HG02970 (cell line): Measurements from ENCODE around the gene HLA-A.

Experiments used
- ATAC-seq: cut with Tn5 transposase; IDR thresholded peaks from one replicate; pipeline ENCODE4 v1.9.1; 2021; ENCODE audit warnings: mild to moderate bottlenecking, moderate library complexity, moderate number of reproducible peaks; ENCODE audit not compliant: unreplicated experiment, low FRiP score

The HLA-A gene

DNA sequence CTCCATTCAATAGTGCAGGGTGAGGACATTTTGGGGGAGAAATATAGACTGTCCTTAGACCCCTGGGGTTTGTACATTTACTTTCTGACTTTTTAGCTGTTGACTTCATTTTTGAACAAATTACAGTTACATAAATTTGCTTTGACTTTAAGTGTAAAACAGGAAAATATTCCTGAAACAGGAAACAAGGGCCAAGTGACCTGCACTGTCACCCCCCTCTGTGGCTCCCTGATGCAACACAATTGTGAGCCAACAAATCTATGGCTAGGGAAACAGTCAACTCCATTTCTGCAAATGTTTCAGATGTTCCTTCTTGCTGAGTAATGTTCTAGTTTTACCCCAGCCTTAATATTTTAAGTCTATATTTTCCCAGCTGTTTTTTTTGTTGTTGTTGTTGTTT lies 39.8 kb downstream of the HLA-A start:
- ATAC-seq, result no peak

DNA sequence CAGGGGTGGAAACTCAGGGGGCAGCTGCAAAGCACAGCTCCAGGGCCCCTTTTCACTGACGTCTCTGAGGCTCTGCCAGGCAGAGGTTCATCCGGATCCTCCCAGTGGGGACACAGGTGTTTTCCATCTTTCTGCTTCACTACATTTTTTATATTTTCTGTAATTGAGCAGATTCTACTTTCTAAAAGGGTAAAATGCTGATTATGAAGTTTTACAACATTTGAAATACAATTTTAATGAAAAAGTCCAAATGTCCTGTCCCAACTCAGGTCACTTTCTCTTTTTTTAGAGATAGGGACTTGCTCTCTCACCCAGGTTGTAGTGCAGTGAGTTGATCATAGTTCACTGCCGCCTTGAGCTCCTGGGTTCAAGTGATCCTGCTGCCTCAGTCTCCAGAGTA lies 41.9 kb downstream of the HLA-A start:
- no peak for ATAC-seq

DNA sequence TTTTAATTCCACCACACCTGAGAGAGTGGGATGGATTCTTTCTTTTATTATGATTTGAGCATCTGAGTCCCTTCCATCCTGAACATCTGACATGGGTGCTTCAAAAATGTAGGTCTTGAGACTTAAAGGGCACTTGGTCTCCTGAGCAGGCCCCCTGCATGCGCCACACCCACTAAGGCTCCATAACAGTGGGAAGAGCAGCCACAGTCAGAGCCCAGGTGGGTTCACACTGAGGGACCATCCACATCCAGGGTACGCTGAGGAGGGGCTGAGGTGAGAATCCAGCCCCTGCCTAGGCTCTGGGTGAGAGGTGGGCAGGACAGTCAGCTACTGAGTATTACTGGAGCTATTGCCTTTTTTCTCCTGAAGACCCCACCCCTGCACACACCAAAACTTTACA lies 42.7 kb downstream of the HLA-A start:
- ATAC-seq, result no peak

DNA sequence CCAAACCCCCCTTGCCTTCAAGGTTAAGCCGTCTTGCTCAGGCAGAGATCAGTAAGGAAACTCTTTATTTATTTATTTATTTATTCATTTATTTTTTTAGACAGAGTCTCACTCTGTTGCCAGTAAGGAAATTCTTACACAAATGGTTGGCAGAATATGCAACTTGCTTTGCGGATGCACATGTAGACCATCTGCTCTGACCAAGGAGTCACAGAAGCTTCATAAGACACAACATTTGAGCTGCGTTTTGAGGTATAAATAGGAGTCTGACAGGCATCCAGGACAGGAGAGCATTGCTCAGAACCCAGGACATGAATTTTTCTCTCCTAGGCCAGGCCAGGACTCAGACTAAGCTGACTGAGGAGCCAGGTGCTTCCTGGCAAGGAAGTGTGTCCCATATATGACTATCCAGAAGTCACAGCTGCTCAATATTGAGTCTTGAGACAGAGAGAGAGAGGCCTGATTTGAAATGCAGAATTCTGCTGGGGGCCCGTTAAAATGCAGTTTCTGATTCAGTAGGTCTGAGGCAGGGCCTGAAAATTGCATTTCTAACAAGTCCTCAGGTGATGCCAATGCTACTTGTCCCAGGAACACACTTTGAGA lies 43.9 kb downstream of the HLA-A start:
- ATAC-seq, result no peak

DNA sequence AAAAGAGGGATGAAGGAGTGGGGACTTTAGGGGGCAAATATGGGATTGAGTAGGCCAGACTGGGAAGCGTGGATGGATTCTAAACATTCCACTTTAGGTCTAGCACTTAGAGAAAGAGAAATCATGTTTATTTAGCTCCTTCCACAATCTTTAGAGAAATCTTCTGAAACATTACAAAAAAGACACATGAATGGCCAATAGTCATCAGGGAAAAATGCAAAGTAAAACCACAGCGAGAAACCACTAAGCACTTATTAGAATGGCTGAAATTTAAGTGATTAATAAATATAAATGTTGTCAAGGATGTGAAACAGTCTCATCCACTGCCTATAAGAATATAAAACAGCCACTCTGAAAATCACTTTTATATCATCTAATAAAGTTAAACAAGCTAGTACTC lies 46.9 kb downstream of the HLA-A start:
- ATAC-seq, result no peak

DNA sequence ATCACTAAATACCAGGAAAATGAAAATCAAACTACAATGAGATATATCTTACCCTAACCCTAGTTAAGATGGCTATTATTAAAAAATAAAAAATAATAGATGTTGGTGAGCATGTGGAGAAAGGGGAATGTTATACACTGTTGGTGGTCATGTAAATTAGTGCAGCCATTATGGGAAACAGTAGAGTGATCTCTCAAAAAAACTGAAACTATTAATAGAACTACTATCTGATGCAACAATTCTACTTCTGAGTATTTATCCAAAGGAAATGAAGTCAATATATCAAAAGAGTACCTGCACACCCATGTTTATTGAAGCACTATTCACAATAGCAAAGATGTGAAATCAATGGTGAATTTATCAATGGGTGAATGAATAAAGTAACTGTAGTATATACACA lies 48.6 kb downstream of the HLA-A start:
- ATAC-seq, result no peak

DNA sequence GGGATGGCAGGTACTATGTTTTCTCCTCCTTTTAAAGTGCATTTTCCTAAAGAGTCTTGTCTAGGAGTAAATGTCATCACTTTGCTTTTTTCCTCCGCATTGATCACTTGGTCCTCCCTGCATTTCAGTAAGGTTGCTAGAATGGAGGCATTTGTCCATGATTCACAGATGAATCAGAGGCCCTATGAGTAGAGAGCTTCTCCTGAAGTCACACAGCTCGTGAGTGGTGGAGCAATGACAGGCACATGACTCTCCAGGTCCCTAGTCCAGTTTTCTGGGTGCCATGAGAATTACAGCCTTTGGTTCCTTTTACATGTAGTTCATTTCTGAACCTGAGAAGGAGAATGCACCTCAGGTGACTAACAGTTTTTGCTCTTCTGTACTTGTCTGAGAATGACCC lies 50.5 kb downstream of the HLA-A start:
- no peak for ATAC-seq

DNA sequence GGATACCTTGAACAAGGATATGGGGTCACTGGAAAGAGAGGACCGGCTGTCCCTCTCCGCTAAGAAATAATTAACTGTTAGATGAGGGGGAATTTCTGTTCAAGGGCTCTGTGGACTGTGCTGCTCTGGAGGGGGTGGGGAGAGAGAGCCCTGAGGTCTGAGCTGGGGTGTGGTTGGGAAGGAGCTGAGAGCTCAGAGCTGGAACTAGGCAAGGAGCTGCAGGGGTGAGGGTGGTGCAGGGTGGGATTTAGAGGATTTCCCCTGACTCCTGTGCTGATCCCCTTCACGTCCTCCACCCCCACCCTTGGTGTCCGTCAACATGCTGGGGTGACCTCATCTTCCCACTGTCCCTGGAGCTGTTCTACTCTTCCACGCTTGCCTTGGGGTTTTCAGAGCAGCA lies 52.5 kb downstream of the HLA-A start:
- no peak for ATAC-seq

DNA sequence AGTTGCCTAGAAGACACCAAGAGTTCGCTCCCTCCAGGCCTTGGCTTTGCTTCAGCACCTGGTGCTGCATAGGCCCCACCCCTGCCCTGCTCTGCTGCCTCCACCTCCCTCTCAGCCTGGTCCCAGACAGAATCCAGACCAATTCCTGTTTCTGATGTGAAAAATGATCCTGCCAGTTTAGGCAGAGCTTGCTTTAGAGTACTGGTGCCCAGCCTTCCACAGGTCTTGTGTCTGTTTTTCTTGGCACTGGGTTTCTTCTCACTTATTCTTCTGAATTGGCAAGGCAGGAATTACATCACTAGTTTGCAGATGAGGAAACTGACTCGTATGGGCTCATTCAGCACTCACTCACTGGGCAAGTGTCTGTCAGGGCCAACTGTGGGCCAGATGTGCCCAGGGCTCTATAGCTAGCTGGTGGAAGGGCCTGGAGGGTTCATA lies 53.0 kb downstream of the HLA-A start:
- ATAC-seq, result no peak
